Measurements from ENCODE around the gene NR3C1. TPM values are rescaled to one million over a fixed set of nuclear protein-coding genes. Genes with fewer than 3 reads are reported as not detected.

NR3C1 gene
- total RNA-seq = 17.6 and 25.0 TPM in 2 replicates

DNA sequence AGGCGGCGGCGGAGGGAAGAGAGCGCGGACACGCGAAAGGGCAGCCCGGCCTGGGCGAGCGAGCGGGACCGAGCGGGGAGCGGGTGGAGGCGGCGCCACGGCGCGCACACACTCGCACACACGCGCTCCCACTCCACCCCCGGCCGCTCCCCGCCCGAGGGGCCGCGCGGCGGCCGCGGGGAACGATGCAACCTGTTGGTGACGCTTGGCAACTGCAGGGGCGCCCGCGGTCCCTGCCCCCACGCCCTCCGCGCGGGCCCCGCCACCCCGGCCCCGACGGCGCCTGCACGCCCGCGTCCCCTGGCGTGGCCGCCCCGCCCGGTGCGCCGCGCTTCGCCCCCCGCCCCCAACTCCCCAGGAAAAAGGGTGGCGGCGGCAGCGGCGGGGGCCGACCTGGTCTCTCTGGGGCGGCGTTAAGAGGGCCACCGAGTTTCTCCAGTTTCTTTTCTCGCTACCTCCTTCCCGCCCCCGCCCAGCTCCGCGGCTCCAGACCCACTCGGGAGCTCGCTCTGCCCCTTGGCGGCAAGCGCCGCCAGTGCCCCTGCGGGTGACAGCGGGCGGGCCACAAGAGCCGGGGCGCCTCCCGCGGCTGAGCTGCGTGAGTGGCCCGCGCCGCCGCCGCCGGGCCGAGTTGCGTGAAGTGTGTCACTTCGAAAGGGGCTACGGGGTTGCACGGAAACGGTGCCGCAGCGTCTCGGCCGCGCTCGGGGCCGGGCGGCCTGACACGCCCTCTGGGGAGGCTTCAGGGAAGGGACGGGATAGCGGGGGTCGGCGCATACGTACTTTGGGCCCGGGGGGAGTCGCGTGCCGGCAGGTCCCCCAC lies at the start of gene NR3C1:
TSS of gene NR3C1 (minus strand) at position 94 of the 823 bp plus-strand sequence. CDS start 2,847 bp downstream, outside the sequence.

